Stimulated activated CD4-positive, alpha-beta T cell treated with anti-CD3 and anti-CD28 coated beads, Interleukin-12 subunit alpha, Interleukin-12 subunit beta, amount 100 ng/mL, for 24 hours (primary cell): ENCODE measurements around the gene MAPK1.
"Not testable (repeated sequence)": the region's sequence is repeated elsewhere in the genome, so short reads cannot be mapped to it uniquely, and the experiment has no call there.

Experiments used
- DNase-seq, 2 experiments: peaks; one replicate each; pipeline ENCODE4 v3.0.0-alpha.2; 2020; ENCODE audit warnings: low read depth in 2 of 2

The MAPK1 gene

DNA sequence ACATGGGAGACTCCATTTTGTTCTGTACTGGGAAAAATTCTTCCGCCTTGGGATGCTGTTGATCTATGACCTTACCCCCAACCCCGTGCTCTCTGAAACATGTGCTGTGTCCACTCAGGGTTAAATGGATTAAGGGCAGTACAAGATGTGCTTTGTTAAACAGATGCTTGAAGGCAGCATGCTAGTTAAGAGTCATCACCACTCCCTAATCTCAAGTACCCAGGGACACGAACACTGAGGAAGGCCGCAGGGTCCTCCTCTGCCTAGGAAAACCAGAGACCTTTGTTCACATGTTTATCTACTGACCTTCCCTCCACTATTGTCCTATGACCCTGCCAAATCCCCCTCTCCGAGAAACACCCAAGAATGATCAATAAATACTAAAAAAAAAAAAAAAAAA, 19.4 kb downstream of the MAPK1 start:
- not testable (repeated sequence) for DNase-seq

DNA sequence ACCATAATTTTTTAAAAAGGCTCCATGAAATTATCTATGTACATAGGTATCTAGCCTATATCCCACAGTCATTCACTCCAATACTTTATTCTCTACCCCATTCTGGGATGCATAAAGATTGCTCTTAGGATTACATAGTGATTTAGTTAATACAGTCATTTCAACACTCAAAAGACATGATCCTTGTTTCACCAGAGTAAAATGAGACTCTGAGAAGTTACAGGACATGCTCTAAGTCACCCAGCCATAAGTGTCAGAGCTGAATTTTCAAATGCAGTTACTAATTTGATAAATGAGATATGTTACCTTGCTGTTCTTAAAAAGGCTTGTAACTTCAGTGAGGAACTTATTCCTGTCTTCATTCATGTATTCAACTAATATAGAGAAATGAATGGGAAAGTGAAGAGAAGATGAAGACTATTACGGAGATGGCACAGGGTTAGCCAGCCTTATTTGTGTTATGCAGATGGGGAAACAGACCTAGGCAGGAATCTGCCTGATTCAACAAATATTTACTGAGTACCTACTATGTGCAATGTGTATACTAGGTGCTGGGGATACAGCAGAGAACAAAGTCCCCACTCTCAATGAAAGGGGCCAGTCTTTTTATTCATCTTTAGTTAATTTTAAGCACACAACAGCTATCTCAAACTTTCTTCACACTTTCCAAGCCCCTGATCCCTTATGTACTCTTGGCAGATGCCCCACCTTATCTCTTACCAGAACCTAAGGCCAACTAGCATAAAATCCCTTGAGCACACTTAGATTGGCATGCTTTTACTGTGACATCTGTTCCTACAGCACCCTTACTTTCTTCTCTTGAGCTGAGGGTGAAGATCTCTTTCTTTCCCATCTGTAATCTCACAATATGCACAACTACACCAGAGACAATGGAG, 21.6 kb downstream of the MAPK1 start:
- no peak for DNase-seq

DNA sequence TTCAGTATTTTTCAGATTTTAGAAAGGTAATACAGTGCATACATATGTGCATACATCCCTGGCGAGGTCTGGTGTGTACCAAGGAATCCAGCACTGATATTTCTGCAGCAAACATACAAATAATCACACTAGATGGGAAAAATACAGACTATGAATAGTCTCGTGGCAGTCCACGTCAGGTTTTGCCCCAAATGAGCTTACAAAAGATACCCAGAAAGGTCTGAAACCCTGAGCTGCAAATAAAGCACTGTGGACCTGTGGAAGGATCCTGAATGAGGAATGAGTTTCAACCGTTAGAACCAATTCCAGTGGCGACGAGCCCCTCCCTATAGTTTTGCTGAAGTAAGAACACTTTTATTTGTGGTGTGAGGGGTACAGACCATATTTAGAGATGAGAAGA, 24.5 kb downstream of the MAPK1 start:
- DNase-seq = no peak

DNA sequence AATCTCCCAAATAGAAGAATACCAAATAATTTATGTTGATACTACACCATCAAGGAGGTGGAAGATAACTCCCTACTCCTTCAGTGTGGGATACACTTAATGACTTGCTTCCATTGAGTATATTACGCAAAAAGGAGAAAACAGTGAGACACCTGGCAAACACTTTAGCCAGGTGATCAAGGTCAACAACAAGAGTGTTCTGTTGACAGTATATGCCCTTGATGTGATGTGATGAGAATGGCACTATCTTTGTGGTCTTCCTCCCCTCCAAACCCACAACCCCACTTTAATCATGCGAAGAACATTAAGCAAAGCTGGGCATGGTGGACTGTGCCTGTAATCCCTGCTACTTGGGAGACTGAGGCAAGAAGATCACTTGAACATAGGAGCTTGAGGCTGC, 26.0 kb downstream of the MAPK1 start:
- no peak for DNase-seq

DNA sequence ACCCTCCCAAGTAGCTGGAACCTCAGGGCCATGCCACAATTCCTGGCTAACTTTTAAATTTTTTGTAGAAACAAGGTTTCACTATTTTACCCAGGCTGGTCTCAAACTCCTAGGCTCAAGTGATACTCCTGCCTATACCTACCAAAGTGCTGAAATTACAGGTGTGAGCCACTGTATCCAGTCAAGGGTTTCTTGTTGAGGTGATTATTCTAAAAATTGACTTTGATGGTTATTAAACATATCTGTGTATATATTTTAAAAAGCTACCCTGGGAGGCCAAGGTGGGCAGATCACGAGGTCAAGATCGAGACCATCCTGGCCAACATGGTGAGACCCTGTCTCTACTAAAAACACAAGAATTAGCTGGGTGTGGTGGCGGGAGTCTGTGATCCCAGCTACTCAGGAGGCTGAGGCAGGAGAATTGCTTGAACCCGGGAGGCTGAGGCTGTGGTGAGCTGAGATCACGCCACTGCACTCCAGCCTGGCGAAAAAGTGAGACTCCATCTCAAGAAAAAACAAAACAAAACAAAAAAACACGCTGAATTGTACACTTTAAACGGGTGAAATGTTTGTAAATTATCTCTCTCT, 27.1 kb downstream of the MAPK1 start:
- no peak for DNase-seq

DNA sequence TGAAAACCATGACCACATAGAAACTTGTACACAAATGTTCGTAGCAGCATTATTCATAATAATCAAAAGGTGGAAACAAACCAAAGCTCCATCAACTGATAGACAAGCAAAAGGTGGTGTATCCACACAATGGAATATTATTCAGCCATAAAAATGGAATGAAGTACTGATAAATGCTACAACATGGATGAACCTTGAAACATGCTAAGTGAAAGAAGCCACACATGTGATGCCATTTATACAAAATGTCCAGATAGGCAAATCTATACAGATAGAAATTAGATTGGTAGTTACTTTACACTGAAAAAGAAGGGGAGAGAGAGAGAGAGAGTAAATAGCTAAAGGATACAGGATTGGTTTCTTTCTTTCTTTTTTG, 27.7 kb downstream of the MAPK1 start:
- no peak for DNase-seq

DNA sequence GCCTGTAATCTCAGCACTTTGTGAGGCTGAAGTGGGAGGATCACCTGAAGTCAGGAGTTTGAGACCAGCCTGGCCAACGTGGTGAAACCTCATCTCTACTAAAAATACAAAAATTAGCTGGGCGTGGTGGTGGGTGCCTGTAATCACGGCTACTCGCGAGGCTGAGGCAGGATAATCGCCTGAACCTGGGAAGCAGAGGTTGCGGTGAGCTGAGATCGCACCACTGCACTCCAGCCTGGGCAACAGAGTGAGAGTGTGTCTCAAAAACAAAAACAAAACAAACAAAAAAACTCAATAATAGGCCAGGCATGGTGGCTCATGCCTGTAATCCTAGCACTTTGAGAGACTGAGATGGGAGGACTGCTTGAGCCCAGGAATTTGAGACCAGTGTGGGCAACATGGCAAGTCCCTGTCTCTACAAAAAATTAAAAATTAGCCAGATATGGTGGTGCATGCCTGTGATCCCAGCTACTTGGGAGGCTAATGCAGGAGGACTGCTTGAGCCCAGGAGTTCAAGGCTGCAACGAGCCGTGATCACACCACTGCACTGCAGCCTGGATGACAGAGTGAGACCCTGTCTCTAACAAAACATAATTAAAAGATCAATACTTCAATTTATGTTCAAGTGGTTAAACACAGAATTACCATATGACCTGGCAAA, 28.2 kb downstream of the MAPK1 start:
- DNase-seq = not testable (repeated sequence)

DNA sequence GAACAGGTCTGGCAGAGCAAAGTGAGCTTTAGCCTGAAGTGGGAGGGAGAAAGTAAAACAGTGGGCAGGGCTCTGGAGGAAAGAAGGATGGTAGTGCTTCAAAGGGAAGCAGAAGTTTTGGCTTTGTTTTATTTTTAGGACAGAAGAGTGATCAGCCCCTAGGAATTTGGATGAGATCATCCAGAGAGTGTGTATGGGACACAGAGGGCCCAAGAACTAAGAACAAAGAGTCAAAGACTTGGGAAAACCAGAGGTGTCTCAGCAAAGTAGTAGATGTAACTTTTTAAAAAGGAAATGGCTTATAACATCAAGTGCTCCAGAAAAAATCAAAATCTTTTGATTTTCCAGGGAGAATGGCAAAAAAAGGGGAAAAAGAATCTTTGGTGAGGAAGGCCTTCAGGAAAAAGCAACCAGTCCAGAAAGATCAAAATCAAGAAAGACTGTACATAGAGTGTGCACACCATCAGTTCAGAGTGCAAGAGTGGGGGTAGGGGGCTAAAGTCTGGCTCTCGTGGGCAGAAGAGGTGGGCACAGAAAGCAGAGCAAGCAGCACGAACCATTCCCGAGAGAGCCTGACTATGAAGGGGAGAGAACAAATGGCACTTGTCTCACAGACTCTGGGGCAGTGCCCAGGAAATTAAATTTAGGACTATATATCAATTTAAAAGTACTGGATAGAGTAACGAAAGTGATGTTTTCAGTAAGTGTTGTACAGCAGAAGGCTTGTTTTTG, 30.0 kb downstream of the MAPK1 start:
- DNase-seq = no peak

DNA sequence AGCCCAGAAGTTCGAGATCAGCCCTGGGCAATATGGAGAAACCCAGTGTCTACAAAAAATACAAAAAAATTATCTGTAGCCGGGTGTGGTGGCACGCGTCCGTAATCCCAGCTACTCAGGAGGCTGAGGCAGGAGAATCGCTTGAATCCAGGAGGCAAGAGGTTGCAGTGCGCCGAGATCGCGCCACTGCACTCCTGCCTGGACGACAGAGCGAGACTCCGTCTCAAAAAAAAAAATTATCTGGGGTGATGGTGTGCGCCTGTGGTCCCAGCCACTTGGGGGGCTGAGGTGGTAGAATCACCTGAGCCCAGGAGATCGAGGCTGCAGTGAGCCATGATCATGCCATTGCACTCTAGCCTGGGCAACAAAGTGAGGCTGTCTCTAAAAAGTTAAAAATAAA, 31.0 kb downstream of the MAPK1 start:
- not testable (repeated sequence) for DNase-seq

DNA sequence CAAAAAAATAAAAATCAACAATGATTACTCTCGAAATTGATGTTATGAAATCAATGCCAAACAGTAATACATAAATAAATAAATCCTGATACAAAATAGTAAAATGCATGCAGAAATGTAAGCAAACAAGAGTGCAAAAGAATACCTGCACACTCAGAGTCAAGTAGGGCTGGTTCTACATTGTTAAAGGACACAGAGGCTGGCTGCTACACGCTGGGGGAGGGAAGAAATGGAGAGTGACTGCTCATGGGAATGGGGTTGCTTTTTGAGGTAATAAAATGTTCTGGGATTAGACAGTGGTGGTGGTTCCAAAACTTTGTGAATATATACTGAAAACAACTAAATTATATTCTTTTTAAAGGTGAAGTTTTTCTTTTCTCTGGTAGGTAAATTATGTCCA, 32.1 kb downstream of the MAPK1 start:
- no peak for DNase-seq

DNA sequence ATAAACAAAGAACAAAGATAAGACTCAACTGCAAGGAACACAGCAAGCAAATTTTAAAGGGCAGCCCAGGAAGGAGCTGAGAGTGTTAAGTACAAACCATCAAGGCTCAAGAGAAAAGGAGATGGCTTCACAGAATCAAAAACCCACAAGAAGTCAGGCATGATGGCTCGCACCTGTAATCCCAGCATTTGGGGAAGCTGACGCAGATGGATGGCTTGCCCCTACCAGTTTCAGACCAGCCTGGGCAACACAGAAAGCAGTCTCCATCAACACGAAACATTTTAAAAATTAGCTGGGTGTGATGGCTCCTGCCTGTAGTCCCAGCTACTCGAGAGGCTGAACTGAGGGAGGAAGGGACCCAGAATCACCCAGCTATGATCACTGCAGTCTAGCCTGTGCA, 32.6 kb downstream of the MAPK1 start:
- no peak for DNase-seq

DNA sequence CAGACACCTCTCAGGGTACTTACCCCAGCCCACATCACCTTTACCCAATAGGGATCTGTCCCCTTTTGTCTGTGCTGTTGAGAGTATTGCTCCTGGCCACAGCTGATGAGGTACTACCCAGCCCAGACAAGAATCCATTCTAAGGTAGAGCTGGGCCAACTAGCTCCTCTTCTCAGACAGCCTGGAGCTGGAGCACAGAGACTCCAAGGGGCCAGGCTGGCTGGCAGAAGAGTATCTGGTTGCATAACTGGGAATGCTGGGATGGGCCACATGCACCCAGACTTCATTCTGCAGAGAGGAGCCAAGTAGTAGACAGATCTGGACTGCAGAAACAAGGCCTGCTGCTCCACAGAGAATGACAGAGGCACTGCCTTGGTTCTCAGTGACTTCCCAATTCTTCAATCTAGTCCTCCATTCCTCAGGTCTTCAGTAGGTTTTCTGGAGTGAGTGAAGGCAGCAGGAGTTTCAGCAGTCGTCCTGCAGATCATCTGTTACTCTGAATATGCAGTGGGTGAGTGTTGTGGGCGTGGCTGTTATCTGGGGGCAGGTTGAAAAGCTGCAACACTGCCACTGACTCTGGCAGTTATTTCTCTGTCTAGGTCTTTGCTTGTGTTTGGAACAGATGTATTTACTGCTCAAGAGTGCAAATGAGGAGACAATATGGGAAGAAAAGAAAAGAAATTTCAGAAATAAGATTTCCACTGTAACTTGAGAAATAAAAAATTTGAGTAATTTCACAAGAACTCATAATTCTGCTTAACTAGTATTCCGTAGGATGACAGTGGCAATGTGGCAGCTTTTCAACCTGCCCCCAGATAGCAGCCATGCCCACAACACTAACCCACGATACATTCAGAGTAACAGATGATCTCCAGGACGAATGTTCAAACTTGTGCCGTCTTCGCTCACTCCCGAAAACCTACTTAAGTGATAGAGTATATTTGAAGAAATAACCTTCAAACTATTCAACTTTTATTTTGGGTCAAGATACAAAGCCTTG, 34.9 kb downstream of the MAPK1 start:
- DNase-seq = no peak

DNA sequence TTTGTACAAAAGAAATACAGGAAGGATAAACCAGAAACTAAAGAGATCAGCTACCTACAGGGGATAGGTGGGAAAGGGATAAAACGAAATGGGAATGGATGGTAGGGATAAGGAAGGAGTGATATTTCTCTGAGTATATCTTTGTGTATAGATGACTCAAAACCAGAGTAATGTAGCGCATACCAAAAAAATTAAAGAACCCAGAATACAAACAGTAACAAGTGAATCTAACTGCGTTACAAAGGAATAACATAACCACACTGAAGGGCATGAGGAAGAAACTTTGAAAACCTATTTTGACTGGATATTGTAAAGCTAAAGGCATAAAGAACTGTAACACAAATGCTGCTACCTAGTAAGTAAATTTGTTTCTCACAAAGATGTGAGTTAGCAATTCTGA, 37.9 kb downstream of the MAPK1 start:
- no peak for DNase-seq

DNA sequence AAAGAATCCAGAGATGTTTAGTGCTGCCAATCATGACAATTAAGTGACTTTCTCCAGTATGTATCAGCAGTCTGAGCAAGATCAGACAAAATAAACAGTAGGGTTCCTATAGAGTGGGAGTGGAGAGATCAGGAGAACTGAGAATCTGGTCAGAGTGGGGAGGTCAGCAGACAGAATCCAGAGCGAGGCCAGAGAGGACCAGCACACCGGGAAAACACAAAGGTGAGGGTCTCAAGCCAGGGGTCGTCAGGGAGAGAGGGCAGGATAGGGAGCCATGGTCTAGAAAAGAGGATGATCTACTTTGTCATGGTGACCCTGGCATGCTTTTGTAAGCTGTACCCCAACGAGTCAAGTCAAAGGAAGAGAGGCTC, 39.2 kb downstream of the MAPK1 start:
- DNase-seq = no peak

DNA sequence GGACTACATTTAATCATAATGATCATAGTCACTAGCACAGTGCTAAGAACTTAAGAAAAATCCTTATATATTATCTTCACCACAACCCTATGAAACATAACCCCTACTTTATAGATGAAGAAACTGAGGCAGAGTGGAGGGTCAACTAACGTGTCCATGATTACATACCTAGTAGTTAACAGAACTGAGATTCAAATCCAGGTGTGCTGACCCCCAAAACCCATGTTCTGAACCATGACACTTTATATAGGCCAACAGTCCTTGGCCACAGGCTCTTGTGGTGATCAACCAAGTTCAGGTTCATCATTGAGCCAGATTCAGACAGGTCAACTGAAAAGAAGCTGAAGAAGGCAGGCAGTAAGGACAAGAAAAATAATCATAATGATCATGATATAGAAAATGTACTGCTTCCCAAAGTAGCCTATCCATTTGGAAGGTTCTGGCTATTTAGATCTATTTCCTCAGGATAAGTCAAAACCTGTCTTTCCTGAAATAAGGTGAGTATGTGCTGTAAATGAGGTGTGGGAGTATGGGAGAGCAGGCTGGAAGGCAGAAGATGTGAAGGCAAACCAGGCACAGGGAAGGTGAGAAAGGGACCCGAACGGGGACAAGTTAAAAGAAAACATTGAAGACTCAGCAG, 39.7 kb downstream of the MAPK1 start:
- no peak for DNase-seq

DNA sequence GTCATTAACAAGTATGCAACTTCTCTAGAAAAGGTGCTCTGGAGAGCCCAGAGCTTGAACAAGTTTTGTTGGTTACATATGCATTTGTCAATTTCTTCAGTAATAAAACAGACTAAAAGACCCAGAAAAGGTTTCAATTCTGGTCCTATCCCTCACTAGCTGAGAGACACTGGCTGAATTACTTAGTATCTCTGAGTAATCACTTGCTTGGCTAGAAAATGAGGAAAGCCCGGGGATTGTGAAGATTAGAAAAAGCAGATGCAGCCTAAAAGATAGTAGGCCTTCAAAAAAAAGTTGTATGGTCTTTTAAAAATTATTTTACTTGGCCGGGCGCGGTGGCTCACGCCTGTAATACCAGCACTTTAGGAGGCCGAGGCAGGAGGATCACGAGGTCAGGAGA, 41.2 kb downstream of the MAPK1 start:
- DNase-seq = no peak

DNA sequence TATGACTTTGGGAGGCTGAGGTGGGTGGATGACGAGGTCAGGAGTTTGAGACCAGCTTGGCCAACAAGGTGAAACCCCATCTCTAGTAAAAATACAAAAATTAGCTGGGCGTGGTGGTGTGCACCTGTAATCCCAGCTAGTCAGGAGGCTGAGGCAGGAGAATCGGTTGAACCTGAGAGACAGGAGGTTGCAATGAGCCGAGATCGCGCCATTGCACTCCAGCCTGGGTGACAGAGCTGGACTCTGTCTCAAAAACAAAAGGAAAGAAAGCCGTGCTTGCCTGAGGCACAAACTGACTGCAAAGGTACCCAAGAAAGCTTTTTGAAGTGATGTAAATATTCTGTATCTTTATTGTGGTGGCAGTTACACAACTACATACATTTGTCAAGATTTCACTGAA, 42.5 kb downstream of the MAPK1 start:
- DNase-seq = not testable (repeated sequence)

DNA sequence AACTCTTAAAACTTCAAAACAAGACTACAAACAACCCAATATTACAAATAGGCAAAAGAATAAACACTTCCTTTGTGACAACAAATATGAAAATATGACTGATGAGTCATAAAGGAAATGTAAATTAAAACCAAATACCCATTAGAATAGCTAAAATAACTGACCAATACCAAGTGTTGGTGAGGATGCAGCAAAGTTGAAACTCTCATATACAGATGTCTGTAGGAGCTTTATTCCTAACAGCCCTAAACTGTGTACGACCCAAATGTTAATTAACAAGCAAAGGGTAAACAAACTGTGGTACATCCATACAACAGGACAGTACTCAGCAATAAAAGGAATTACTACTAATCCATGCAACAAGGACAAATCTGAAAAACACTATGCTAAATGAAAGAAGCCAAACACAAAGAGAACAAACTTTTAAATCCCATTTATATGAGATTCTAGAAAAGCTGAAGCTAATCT, 43.0 kb downstream of the MAPK1 start:
- DNase-seq = no peak

DNA sequence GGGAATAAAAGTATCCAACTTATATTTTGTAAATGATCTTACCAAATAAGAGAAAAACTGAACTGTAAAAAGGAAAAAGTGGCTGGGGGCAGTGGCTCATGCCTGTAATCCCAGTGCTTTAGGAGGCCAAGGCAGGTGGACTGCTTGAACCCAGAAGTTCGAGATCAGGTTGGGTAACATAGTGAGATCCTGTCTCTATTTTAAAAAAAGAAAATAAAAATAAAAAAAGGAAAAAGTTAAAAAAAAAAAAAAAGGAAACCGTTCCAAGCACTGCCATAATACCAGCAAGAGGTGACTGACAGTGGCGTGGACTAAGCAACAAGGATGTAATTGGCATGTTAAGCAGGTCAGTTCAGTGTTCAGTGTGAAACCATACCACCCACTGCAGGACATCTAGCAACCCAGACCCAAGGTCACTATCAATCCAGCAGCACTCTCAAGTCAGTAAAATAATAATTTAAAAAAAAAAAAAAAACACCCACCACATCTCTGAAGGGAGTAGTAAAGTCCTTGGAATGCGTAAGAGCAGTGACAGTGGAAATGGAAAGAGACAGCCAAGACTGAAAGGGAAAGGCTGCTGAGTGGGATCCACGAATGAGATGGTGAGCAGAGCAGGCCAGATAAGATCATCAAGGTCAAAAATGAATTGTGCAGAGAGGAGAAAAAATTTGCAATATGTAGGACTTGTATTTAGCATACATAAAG, 43.6 kb downstream of the MAPK1 start:
- no peak for DNase-seq
